ENCODE results near the gene CD300LB. TPM values are rescaled to one million over a fixed set of nuclear protein-coding genes. Genes with fewer than 3 reads are reported as not detected.
"Not testable (repeated sequence)": the region's sequence is repeated elsewhere in the genome, so short reads cannot be mapped to it uniquely, and the experiment has no call there.

Gene CD300LB
- polyA plus RNA-seq (2011; rRNA removed) (not detected in 2 replicates), polyA minus RNA-seq (2011; rRNA and poly(A)+ RNA removed) (not detected in 2 replicates)

GRCh38 chr17:74531231-74531761 lies at the start of gene CD300LB:
CD300LB (minus strand) TSS chr17:74531475; CDS start chr17:74531350, 125 bp downstream.
- CTCF ChIA-PET = interaction anchor here (0.5 to 1.1 kb wide), 2 partner anchors 24 to 328 kb away, joined by 3 read pairs; no protein-coding TSS in a partner anchor

DNA sequence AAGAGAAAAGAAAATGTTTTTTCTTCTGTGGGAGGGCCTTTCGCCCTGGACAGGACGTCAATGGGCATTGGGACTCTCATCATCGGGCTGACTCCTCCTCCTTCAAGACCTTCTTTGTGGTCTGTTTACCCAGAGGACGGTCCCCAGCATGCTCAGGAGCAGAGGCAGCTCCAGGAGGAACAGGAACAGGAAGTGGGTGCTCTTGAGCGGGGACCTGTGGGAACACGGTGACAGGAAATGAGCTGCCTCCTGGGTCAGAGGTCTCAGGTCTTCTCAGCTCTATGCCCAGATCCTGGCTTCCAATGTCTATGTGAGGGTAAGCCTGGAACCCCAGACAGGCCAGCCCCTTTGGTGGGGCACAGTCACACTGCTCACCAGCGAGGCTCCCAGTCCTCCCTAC lies 48.6 kb upstream of the CD300LB start:
- Histone ChIP-seq H3K9me3 (ENCODE audit: control insufficient read depth, insufficient read depth, low read length) (peaks cover 27% of the 10 kb centered on the region), H3K4me3 (ENCODE audit: low read depth, low read length) (no peak overlapping the region), H3K27me3 (ENCODE audit: control insufficient read depth, insufficient read depth, low read length) (no peaks in the 10 kb centered on the region), H3K27ac (ENCODE audit: low read depth, low read length) (no peak overlapping the region)
- POLR2A ChIA-PET = no interaction called here
- TF ChIP-seq, protein P1, sequence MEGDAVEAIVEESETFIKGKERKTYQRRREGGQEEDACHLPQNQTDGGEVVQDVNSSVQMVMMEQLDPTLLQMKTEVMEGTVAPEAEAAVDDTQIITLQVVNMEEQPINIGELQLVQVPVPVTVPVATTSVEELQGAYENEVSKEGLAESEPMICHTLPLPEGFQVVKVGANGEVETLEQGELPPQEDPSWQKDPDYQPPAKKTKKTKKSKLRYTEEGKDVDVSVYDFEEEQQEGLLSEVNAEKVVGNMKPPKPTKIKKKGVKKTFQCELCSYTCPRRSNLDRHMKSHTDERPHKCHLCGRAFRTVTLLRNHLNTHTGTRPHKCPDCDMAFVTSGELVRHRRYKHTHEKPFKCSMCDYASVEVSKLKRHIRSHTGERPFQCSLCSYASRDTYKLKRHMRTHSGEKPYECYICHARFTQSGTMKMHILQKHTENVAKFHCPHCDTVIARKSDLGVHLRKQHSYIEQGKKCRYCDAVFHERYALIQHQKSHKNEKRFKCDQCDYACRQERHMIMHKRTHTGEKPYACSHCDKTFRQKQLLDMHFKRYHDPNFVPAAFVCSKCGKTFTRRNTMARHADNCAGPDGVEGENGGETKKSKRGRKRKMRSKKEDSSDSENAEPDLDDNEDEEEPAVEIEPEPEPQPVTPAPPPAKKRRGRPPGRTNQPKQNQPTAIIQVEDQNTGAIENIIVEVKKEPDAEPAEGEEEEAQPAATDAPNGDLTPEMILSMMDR (IDR thresholded peaks at IDR 0.05; ENCODE audit: low read depth, low read length) = no peak
- CTCF ChIA-PET = no interaction called here
- DNase-seq (ENCODE audit: low read depth, low spot score) = no peak

More at GRCh38 chr17:74531231-74531761, at the start of gene CD300LB:
- Histone ChIP-seq H3K4me3 (ENCODE audit: low read depth, low read length) (no peak within 1 kb of the TSS), H3K9me3 (ENCODE audit: control insufficient read depth, insufficient read depth, low read length) (peaks cover 15% of the 10 kb centered on the region), H3K27me3 (ENCODE audit: control insufficient read depth, insufficient read depth, low read length) (no peaks in the 10 kb centered on the region), H3K27ac (ENCODE audit: low read depth, low read length) (no peak within 1 kb of the TSS)
- TF ChIP-seq, protein P1 (IDR thresholded peaks at IDR 0.05; ENCODE audit: low read depth, low read length) = no peak
- POLR2A ChIA-PET = no interaction called here
- DNase-seq (ENCODE audit: low read depth, low spot score) = no peak

DNA sequence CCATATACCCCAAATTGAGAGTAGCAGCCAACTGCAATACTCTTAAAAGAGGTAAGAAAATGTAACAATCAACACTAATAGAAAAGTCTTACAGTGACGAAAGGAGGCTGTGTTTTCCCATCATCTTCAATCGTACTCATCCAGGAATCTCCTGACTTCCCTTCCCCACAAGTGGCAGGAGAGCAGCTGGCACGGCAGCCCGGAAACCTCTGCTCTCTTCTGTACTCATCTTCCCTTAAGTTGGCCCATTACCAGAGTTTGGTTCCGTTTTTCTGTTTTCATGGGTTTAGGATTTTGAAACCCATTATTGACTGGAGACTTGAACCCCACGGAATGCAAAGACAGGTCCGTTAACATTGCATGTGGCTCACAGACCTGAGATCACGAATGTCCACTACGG lies 47.7 kb upstream of the CD300LB start:
- CTCF ChIA-PET = no interaction called here
- POLR2A ChIA-PET = no interaction called here

DNA sequence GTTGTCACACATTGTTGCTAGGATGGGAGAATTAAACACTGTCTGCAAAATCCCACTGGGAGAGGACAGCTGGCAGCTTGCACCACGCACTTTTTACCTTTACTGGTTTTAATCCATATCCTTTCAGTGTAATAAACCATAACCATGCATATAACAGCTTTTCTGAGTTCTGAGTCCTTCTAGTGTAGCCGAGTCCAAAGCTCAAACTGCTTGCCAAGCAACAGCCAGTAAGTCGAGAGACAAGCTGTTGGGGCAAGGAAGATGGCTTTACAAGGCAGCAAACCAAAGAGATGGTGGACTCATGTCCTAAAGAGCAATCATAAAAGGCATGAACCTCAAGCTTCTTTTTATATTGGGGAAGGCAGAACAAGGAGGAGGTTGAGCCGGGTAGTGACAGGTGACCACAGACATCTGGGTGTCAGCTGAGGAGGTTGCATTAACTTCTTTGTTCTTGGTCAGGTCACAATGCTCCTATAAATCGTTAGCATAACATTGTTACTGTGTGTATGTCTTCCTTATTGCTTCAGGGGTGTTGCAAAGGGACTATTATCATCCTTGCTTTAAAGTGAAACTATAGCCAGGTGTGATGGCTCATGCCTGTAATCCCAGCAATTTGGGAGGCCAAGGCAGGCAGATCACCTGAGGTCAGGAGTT lies 43.3 kb upstream of the CD300LB start:
- H3K27ac ChIP-seq (ENCODE audit: low read depth, low read length) = no peak overlapping the region
- CTCF ChIA-PET = no interaction called here
- peaks cover 12% of the 10 kb centered on the region for H3K9me3 ChIP-seq (ENCODE audit: control insufficient read depth, insufficient read depth, low read length)
- POLR2A ChIA-PET = no interaction called here
- no peaks in the 10 kb centered on the region for H3K27me3 ChIP-seq (ENCODE audit: control insufficient read depth, insufficient read depth, low read length)
- TF ChIP-seq, protein P1 (IDR thresholded peaks at IDR 0.05; ENCODE audit: low read depth, low read length) = no peak
- no peak for DNase-seq (ENCODE audit: low read depth, low spot score)
- H3K4me3 ChIP-seq (ENCODE audit: low read depth, low read length) = no peak overlapping the region

More for the DNA sequence above, 47.7 kb upstream of the CD300LB start:
- Histone ChIP-seq H3K27ac (ENCODE audit: low read depth, low read length) (no peak overlapping the region), H3K9me3 (ENCODE audit: control insufficient read depth, insufficient read depth, low read length) (peaks cover 27% of the 10 kb centered on the region), H3K4me3 (ENCODE audit: low read depth, low read length) (no peak overlapping the region), H3K27me3 (ENCODE audit: control insufficient read depth, insufficient read depth, low read length) (no peaks in the 10 kb centered on the region)
- DNase-seq (ENCODE audit: low read depth, low spot score) = no peak
- TF ChIP-seq, protein P1 (IDR thresholded peaks at IDR 0.05; ENCODE audit: low read depth, low read length) = no peak

DNA sequence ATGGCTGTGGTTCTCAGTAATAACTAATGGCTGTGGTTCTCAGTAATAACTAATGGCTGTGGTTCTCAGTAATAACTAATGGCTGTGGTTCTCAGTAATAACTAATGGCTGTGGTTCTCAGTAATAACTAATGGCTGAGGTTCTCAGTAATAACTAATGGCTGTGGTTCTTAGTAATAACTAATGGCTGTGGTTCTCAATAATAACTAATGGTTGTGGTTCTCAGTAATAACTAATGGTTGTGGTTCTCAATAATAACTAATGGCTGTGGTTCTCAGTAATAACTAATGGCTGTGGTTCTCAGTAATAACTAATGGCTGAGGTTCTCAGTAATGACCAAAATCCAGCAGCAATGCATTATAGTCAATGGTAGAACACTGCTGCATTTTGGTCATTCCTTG lies 42.4 kb upstream of the CD300LB start:
- H3K27me3 ChIP-seq (ENCODE audit: control insufficient read depth, insufficient read depth, low read length); POLR2A ChIA-PET; H3K4me3 ChIP-seq (ENCODE audit: low read depth, low read length); CTCF ChIA-PET; DNase-seq (ENCODE audit: low read depth, low spot score); H3K27ac ChIP-seq (ENCODE audit: low read depth, low read length): not testable (repeated sequence)
- H3K9me3 ChIP-seq (ENCODE audit: control insufficient read depth, insufficient read depth, low read length) = peaks cover 16% of the 10 kb centered on the region

All from AG04450 (cell line).